Hematopoietic multipotent progenitor cell treated with erythropoietin and hydrocortisone succinate and interleukin-3 and kit ligand, for 17 days (in vitro differentiated cells): ENCODE results near the gene CITED2.

Source experiments
- DNase-seq: peaks from one replicate; pipeline ENCODE4 v3.0.0-alpha.2; 2015; ENCODE audit warnings: low spot score

The CITED2 gene

DNA sequence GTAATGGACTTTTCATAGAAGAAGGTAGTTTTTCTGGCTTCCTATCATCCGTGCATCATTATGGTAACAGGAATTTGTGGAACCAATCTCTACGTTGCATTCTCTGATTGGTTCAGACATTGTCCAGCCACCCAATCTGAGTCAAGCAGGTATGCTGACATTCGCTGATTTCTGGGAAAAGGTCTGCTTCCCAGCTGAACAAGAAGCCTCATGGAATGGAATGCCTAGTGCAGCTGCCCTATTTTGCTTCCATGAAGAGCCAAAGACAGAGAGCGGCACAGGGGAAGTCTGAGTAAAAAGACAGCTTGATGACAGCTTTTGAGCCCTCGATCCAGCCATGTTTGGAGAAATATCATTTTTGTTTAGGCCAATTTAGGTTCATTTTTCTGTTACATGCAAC is 44.1 kb downstream of the CITED2 start:
- no peak for DNase-seq

DNA sequence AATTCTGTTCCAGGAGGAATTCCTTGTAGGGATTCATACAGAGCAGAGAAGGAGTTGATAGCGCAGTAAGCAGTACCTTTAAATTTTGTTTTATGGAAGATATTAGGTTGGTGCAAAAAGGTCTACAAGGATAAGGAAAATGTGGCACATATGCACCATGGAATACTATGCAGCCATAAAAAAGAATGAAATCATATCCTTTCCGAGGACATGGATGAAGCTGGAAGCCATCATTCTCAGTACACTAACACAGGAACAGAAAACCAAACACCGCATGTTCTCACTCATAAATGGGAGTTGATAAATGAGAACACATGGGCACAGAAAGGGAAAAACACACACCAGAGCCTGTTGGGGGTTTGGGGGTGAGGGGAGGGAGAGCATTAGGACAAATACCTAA is 45.2 kb downstream of the CITED2 start:
- DNase-seq = no peak

- DNase-seq = no peak
Measured at GRCh38 chr6:139327038-139327437, 47.4 kb downstream of the CITED2 start.

- DNase-seq = no peak
Measured at GRCh38 chr6:139325686-139326085, 48.8 kb downstream of the CITED2 start.

DNA sequence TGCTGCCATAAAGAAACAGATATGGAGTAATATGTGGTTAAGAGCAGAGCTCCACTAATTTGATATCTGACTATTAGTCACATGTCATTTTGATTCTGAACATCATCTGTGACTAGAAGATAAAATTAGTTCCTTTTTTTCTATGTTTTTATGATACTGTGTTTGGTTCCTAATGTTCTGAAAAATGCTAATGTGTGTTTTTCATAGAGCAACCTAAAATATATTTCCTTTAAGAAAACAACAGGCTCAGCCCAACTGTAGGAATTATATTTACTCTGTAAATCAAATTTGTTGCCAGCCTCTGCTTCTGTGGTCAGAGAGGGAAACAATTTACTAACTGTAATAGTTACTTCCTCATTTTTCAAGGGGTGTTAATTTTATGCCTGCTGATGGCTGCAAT is 49.3 kb downstream of the CITED2 start:
- DNase-seq = no peak

GRCh38 chr6:139324301-139324555 is 50.2 kb downstream of the CITED2 start:
- DNase-seq = no peak

DNA sequence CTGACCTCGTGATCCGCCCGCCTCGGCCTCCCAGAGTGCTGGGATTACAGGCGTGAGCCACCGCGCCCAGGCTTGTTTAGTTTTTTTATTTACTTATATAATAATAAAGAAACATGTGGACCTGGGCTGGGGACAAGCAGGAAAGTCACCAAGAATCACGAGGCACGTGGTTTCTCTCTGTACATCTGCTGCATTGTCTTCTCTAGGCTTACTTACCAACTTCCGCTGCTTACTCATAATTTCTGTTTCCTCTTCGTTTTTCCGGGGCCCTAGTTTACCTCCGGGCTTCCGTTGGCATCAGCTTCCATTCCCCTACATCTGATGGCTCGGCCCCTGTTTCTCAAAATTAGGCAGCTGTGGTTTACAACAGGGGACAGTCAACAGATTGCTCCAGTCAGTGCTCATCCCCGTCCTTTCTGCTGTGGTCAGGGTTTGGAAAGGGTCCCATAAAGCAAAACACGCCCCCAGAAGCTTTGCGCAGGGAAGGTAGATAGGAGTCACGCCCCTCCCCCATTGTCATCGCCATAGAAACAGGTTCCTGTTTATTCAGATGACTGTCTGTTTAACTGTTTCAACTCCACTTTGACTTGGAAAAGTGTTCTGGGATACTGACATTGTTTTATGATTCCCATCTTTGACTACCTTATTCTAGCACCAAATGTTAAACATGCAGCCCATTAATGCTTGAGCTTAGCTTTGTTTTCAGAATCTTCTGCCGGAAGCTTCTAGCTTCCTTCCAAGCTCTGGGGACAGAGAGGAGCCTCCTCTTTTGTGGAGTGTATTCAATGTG is 50.7 kb downstream of the CITED2 start:
- no peak for DNase-seq
